HepG2 (cell line): ENCODE data around the gene NLRP11. TPM values are rescaled to one million over a fixed set of nuclear protein-coding genes. Genes with fewer than 3 reads are reported as not detected.

Source experiments
- ATAC-seq: fragments of 200-7000 bp; cut with Tn5 transposase; 3 replicates; pipeline ENCODE4 v1.9.1; 2020; ENCODE audit warnings: mild to moderate bottlenecking, moderate library complexity
- BruUV-seq: library from RNA; stranded (reverse); fragments of 400-500 nt; replicated peaks from 2 replicates; lab custom pipeline; 2021; lab: Mats Ljungman, UMichigan
- CTCF ChIA-PET: fragments of 300-600 bp; formaldehyde crosslinking; extraction: SDS; loops from one replicate; lab custom pipeline; 2021; ENCODE audit warnings: low total read pairs, inconsistent platforms, low intra/inter-chr PET ratio; lab: Yijun Ruan, JAX
- POLR2A ChIA-PET: fragments of 350-600 bp; sonication (Branson Sonifier 250); formaldehyde crosslinking; loops from one replicate; lab custom pipeline; 2020; ENCODE audit warnings: antibody characterized with exemption, inconsistent platforms; lab: Yijun Ruan, JAX
- DNase-seq: peaks from one replicate; pipeline ENCODE4 v3.0.0-alpha.2; 2015; ENCODE audit warnings: low spot score
- FAIRE-seq: peaks from 3 replicates; lab custom pipeline; 2011; peaks lifted over from hg19 to GRCh38; lab: Jason Lieb, UNC
- H2AFZ ChIP-seq: one replicate; pipeline ENCODE4 v1.6.1; 2011; ENCODE audit warnings: low read length, inconsistent platforms
- H3K27ac ChIP-seq: fragments of 300-600 bp; 3 replicates; pipeline ENCODE4 v1.8.0; 2011; ENCODE audit warnings: mixed run types, mild to moderate bottlenecking, mixed read lengths, low read length, inconsistent platforms; ENCODE audit not compliant: insufficient read depth; ENCODE audit errors: extremely low read length
- H3K27me3 ChIP-seq, 2 experiments: fragments of 200-600 bp in 1 of 2; 2 replicates in 1 of 2; 3 replicates in 1 of 2; pipeline versions ENCODE4 v1.6.0 to v1.8.0; 2011; ENCODE audit warnings: low read length in 2 of 2, mild to moderate bottlenecking in 2 of 2, moderate library complexity in 2 of 2, inconsistent platforms in 1 of 2; ENCODE audit not compliant: insufficient read depth in 2 of 2, control insufficient read depth in 1 of 2
- H3K36me3 ChIP-seq, 2 experiments: fragments of 200-600 bp in 1 of 2; replicated peaks in 1 of 2; 2 replicates in 1 of 2; 3 replicates in 1 of 2; pipeline versions ENCODE4 v1.5.1 to v1.8.0; 2011; ENCODE audit warnings: low read length in 2 of 2, inconsistent platforms in 1 of 2; ENCODE audit not compliant: insufficient read depth in 2 of 2, control insufficient read depth in 1 of 2
- H3K4me1 ChIP-seq: 2 replicates; pipeline ENCODE4 v1.5.1; 2012; ENCODE audit warnings: low read length, inconsistent platforms; ENCODE audit not compliant: insufficient read depth
- H3K4me2 ChIP-seq: 2 replicates; pipeline ENCODE4 v1.6.0; 2011; ENCODE audit warnings: low read depth, low read length, inconsistent platforms
- H3K4me3 ChIP-seq, 3 experiments: fragments of 200-600 bp in 1 of 3; sonication (generic), shearing (Covaris generic) in 1 of 3; replicated peaks in 1 of 3; 2 replicates each; pipeline ENCODE4 v1.5.1; 2011 to 2016; ENCODE audit warnings: low read length in 3 of 3, inconsistent platforms in 2 of 3, low read depth in 2 of 3, mild to moderate bottlenecking in 2 of 3, control low read depth in 1 of 3, mixed read lengths in 1 of 3; ENCODE audit not compliant: insufficient read depth in 1 of 3
- H3K79me2 ChIP-seq: one replicate; pipeline ENCODE4 v1.6.1; 2011; ENCODE audit warnings: low read length, inconsistent platforms; ENCODE audit not compliant: insufficient read depth
- H3K9ac ChIP-seq: 2 replicates; pipeline ENCODE4 v1.6.0; 2011; ENCODE audit warnings: mild to moderate bottlenecking, low read depth, low read length, inconsistent platforms; ENCODE audit not compliant: insufficient read depth
- H3K9me3 ChIP-seq: 2 replicates; pipeline ENCODE4 v1.5.1; 2012; ENCODE audit warnings: mild to moderate bottlenecking, low read length
- H4K20me1 ChIP-seq: 2 replicates; pipeline ENCODE4 v1.6.0; 2011; ENCODE audit warnings: inconsistent platforms, mild to moderate bottlenecking, low read length, moderate library complexity; ENCODE audit not compliant: insufficient read depth
- CBX1 ChIP-seq: IDR thresholded peaks from one replicate; pipeline ENCODE4 v1.6.1; 2016; ENCODE audit warnings: antibody characterized with exemption, low read depth
- CBX5 ChIP-seq: sonication (generic); formaldehyde crosslinking; IDR thresholded peaks from 2 replicates; pipeline ENCODE4 v1.4.0; 2020; ENCODE audit warnings: missing genetic modification reagents, borderline replicate concordance
- FOXA1 ChIP-seq, 2 experiments: fragments of 450-650 bp in 1 of 2; sonication (generic) in 1 of 2; formaldehyde crosslinking in 1 of 2; IDR thresholded peaks; 2 replicates each; pipeline versions ENCODE4 v1.4.0 to v1.6.1; 2016 to 2020; ENCODE audit warnings: missing genetic modification reagents in 1 of 2
- HNRNPH1 ChIP-seq: fragments of 200-400 bp; formaldehyde crosslinking; optimal IDR thresholded peaks from 2 replicates; pipeline ENCODE3; 2017; ENCODE audit warnings: mild to moderate bottlenecking, low read depth, low read length
- MBNL3 ChIP-seq: fragments of 250-450 bp; sonication (Bioruptor Pico); conservative IDR thresholded peaks from 2 replicates; pipeline ENCODE4 v1.8.0; 2022; ENCODE audit warnings: mild to moderate bottlenecking, inconsistent platforms
- MIER2 ChIP-seq: IDR thresholded peaks from 2 replicates; pipeline ENCODE4 v1.6.1; 2016; ENCODE audit warnings: missing biosample characterization, missing genetic modification reagents
- NRL ChIP-seq: sonication (generic); formaldehyde crosslinking; IDR thresholded peaks from 2 replicates; pipeline ENCODE4 v1.5.0; 2020; ENCODE audit warnings: missing genetic modification reagents, mild to moderate bottlenecking, moderate library complexity, borderline replicate concordance
- PCBP1 ChIP-seq: fragments of 200-400 bp; formaldehyde crosslinking; IDR thresholded peaks from 2 replicates; pipeline ENCODE4 v1.6.1; 2017; ENCODE audit warnings: mild to moderate bottlenecking, low read depth, low read length, borderline replicate concordance
- REXO4 ChIP-seq: sonication (generic); formaldehyde crosslinking; IDR thresholded peaks from 2 replicates; pipeline ENCODE4 v1.8.0; 2022; ENCODE audit warnings: missing genetic modification reagents, mild to moderate bottlenecking, borderline replicate concordance
- SP2 ChIP-seq: sonication (generic); formaldehyde crosslinking; IDR thresholded peaks from 2 replicates; pipeline ENCODE4 v1.5.1; 2020; ENCODE audit warnings: mild to moderate bottlenecking, missing genetic modification reagents
- ZBTB2 ChIP-seq: sonication (generic); formaldehyde crosslinking; IDR thresholded peaks from 2 replicates; pipeline ENCODE4 v1.8.0; 2022; ENCODE audit warnings: low read depth, missing genetic modification reagents
- ZNF138 ChIP-seq: sonication (generic); formaldehyde crosslinking; IDR thresholded peaks from 2 replicates; pipeline ENCODE4 v1.5.0; 2020; ENCODE audit warnings: mild to moderate bottlenecking, low read depth, missing genetic modification reagents
- ZNF18 ChIP-seq: sonication (generic); formaldehyde crosslinking; IDR thresholded peaks from 2 replicates; pipeline ENCODE4 v1.8.0; 2022; ENCODE audit warnings: mild to moderate bottlenecking, missing genetic modification reagents; ENCODE audit not compliant: insufficient replicate concordance
- ZNF484 ChIP-seq: sonication (generic); formaldehyde crosslinking; IDR thresholded peaks from 2 replicates; pipeline ENCODE4 v1.5.1; 2020; ENCODE audit warnings: mild to moderate bottlenecking, low read depth, missing genetic modification reagents, borderline replicate concordance
- ZNF503 ChIP-seq: sonication (generic); formaldehyde crosslinking; IDR thresholded peaks from 2 replicates; pipeline ENCODE4 v1.4.0; 2020; ENCODE audit warnings: missing genetic modification reagents
- WGBS: methylation state at CpG from one replicate; pipeline ENCODE4 v1.1.6; 2017; ENCODE audit warnings: low lambda C conversion rate; 5-methylcytosine and 5-hydroxymethylcytosine counted together
- in situ Hi-C: cut with HindIII; loops from 2 replicates; pipeline ENCODE4 v1.10.0; 2017; ENCODE audit warnings: low pct_unique_long_range_greater_than_20kb; ENCODE audit not compliant: extremely low pct_ligation_motif_present
- intact Hi-C: fragments of 100-400 bp; cut with micrococcal nuclease; formaldehyde crosslinking; loops from one replicate; pipeline ENCODE4 v1.10.0; 2022; ENCODE audit not compliant: unreplicated experiment
- polyA plus RNA-seq, 8 experiments: library from polyadenylated mRNA; depleted of rRNA in 3 of 8; stranded (reverse) in 7 of 8; unstranded in 1 of 8; fragments of >200 nt; fragmentation: Illumina TruSeq in 4 of 8; extraction: Trizol in 4 of 8; gene quantifications; 2 replicates each; pipeline versions ENCODE4 v1.2.1 to v1.2.3, GENCODE V29; 2011 to 2016; ENCODE audit warnings: low read depth in 4 of 8, missing spikeins in 1 of 8, mixed read lengths in 1 of 8; ENCODE audit not compliant: insufficient read depth in 1 of 8
- total RNA-seq, 5 experiments: library from RNA; depleted of rRNA; stranded (reverse); fragments of >200 nt; fragmentation: Illumina TruSeq; extraction: Trizol; gene quantifications; 2 replicates each; pipeline ENCODE4 v1.2.3, GENCODE V29; 2016; ENCODE audit warnings: low read depth in 1 of 5

Gene NLRP11
- total and polyA plus RNA-seq, 2 of the 13 experiments (the other 11 are each of a cell fraction or from before 2014, with no cell fraction given): 0.02 TPM; not detected in 1

GRCh38 chr19:55838906-55839305, 7.1 kb upstream of the NLRP11 start (continued):
- TF ChIP-seq ZNF484 (CRISPR knock-in tag) (no peak), MIER2 (CRISPR knock-in tag) (no peak), ZBTB2 (CRISPR knock-in tag) (no peak)

- DNase-seq: no peak
- 20% methylated on average over 3 of the region's 3 CpGs for WGBS
These were observed 6.5 kb upstream of the NLRP11 start for GRCh38 chr19:55838251-55838650.

More at GRCh38 chr19:55838251-55838650, 6.5 kb upstream of the NLRP11 start:
- Histone ChIP-seq H3K9me3 (no peaks in the 10 kb centered on the region), H3K36me3 (no peaks in the 10 kb centered on the region), H3K79me2 (no peaks in the 10 kb centered on the region), H3K4me3 (no peak overlapping the region), H3K27ac (no peak overlapping the region), H4K20me1 (no peaks in the 10 kb centered on the region), H3K4me2 (no peak overlapping the region), H3K4me1 (no peaks in the 10 kb centered on the region), H3K9ac (no peak overlapping the region), H2AFZ (no peak overlapping the region), H3K27me3 (no peaks in the 10 kb centered on the region)
- ChIA-PET POLR2A (no interaction called here), CTCF (no interaction called here)
- TF ChIP-seq MBNL3 (CRISPR knock-in tag) (no peak), SP2 (CRISPR knock-in tag) (no peak), NRL (CRISPR knock-in tag) (no peak), CBX5 (CRISPR knock-in tag) (no peak), FOXA1 (IDR thresholded peaks at IDR 0.05) (no peak), FOXA1 (CRISPR knock-in tag; IDR thresholded peaks at IDR 0.05) (no peak), PCBP1 (no peak), ZNF18 (CRISPR knock-in tag) (no peak), REXO4 (no peak), ZNF138 (CRISPR knock-in tag) (no peak), CBX1 (no peak), ZNF503 (no peak), HNRNPH1 (no peak)
- intact Hi-C loops: no loop called here
- no peak for ATAC-seq
- BruUV-seq: no TSS peak
- no peak for FAIRE-seq
- in situ Hi-C loops: no loop called here
